ENCODE data around the gene PCNX2.

DNA sequence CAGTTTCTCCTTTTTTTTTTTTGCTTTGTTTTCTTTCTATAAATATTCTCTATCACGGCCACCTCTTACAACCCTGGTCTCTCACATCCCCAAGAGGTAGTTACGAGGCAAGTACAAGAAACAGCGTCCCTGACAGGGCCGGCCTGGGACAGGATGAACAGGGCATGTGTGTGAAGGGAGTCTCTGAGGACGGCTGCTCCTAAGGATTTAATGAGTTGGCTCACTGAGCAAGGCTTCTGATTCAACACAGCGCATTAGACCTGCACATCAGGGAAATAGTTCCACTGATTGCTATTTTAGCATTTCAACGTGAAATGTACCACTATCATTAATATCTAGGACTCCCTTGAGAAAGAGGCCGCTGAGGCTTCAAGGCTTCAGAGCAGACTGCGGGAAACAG, 291.1 kb downstream of the PCNX2 start:
- TF ChIP-seq, protein P1, sequence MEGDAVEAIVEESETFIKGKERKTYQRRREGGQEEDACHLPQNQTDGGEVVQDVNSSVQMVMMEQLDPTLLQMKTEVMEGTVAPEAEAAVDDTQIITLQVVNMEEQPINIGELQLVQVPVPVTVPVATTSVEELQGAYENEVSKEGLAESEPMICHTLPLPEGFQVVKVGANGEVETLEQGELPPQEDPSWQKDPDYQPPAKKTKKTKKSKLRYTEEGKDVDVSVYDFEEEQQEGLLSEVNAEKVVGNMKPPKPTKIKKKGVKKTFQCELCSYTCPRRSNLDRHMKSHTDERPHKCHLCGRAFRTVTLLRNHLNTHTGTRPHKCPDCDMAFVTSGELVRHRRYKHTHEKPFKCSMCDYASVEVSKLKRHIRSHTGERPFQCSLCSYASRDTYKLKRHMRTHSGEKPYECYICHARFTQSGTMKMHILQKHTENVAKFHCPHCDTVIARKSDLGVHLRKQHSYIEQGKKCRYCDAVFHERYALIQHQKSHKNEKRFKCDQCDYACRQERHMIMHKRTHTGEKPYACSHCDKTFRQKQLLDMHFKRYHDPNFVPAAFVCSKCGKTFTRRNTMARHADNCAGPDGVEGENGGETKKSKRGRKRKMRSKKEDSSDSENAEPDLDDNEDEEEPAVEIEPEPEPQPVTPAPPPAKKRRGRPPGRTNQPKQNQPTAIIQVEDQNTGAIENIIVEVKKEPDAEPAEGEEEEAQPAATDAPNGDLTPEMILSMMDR (IDR thresholded peaks at IDR 0.05), result no peak
- no peak for TF ChIP-seq POLR2A (IDR thresholded peaks at IDR 0.05)

All from body of pancreas (tissue), 4 donors.